ENCODE data around the gene SLITRK1. TPM values are rescaled to one million over a fixed set of nuclear protein-coding genes. Genes with fewer than 3 reads are reported as not detected.

Gene SLITRK1
- total RNA-seq, 2 donors from 2014 or later = not detected

DNA sequence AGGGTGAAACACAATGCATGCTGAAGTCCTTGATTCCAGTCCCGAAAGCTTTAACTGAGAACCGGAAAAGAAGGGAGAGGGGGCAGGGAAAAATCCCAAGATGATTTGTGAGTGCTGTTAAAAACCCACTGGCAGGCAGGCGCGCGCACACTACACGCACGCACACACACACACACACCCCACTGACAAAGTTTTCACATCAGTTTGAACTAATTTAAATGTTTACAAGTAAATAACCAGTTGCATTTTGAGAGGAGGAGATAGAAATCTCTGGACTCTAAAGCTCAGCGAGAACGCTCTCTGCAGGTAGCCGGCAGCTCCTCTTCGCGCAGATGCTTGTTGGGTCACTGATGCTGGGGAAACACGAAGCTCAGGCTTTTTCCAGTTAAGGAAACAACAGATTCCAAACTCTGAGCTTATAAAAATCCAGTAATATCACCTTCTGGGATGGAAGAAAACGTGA lies 818 bp upstream of the SLITRK1 start:
- intact Hi-C loops (cut with DNase I) = no loop called here
- Histone ChIP-seq H3K27ac (no peak overlapping the region), H3K9me3 (no peaks in the 10 kb centered on the region), H3K36me3 (no peaks in the 10 kb centered on the region), H3K4me1 (no peaks in the 10 kb centered on the region), H3K4me3 (no peak overlapping the region), H3K27me3 (no peaks in the 10 kb centered on the region), H3K9ac (ENCODE audit: low read depth in 2 of 2, low read length in 2 of 2) (no peak overlapping the region)
- TF ChIP-seq CTCF (IDR thresholded peaks at IDR 0.05) = no peak
- no peak for DNase-seq

GRCh38 chr13:83882606-83882959 lies 309 bp upstream of the SLITRK1 start:
- no peak overlapping the region for H3K27ac ChIP-seq
- no peak overlapping the region for H3K9ac ChIP-seq (ENCODE audit: low read depth in 2 of 2, low read length in 2 of 2)
- no peaks in the 10 kb centered on the region for H3K27me3 ChIP-seq
- H3K36me3 ChIP-seq = no peaks in the 10 kb centered on the region
- no peaks in the 10 kb centered on the region for H3K9me3 ChIP-seq
- DNase-seq = no peak
- H3K4me1 ChIP-seq = no peaks in the 10 kb centered on the region
- intact Hi-C loops (cut with DNase I) = no loop called here
- TF ChIP-seq CTCF (IDR thresholded peaks at IDR 0.05) = no peak
- H3K4me3 ChIP-seq = no peak overlapping the region

DNA sequence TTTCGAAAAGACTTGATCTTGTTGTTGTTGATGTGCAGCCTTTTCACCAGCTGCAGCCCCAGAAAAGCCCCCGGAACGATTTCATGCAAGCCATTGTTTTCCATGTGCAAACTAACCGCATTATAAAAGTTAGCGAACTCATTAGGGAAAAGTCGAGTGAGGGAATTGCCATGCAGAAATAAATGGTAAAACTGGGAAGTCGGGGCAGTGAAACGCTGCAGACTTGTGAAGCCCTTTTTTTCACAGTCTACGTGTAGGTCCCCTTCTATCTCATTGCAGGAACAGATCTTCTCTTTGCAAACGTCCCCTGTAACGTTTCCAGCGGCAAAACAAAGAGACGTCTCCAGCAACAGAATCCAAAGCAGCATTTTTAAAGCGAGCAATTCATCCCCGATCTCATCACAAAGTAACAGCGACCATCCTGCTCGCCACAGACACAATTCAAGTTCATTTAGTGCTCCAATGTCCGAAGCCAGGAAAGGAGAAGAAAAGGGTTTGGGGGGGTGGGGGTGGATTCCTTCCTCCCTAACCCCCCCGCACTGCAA lies 1.1 kb downstream of the SLITRK1 start:
- Histone ChIP-seq H3K36me3 (no peaks in the 10 kb centered on the region), H3K27me3 (no peaks in the 10 kb centered on the region), H3K27ac (no peak overlapping the region), H3K4me3 (no peak overlapping the region), H3K9me3 (no peaks in the 10 kb centered on the region), H3K9ac (ENCODE audit: low read depth in 2 of 2, low read length in 2 of 2) (no peak overlapping the region), H3K4me1 (no peaks in the 10 kb centered on the region)
- no peak for DNase-seq
- no peak for TF ChIP-seq CTCF (IDR thresholded peaks at IDR 0.05)
- intact Hi-C loops (cut with DNase I) = no loop called here

DNA sequence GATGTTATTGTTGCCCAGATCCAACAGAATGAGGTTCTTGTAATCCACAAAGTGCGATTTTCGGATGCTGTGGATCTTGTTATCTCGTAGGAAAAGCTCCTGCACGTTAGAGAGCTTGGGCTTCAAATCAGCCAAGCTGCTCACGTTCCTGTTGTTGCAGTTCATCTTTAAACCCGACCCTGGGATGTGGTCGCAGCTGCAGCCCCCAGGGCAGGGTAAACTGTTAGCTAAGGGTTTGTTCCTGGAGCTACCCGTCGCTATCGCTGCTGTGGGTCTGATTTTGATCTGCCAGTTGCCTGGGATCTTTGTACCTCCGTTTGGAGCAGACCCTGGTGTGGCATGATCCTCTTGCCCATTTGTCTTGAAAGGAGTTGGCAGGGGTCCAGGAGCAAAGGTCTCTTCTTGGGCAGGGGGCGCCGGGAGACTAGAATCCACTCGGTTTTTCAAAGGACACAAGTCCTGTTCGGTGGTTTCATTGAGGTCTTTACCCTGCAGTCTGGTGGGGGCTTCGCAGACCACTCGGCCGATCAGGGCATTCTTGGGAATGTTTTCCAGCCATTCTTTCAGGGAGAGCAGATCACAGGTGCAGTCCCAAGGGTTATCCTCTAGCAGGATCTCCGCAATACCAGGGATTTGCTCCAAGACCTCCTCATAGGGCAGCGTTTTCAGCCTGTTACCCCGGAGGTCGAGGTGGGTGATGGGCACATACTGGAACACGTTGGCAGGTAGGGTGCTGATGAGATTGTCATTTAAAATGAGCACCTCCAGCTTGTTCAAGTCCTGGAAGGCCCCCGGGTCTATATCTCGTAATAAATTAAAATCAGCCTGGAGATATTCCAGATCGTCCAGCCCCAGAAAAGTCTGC lies 1.8 kb downstream of the SLITRK1 start:
- Histone ChIP-seq H3K4me3 (no peak overlapping the region), H3K27ac (no peak overlapping the region), H3K9me3 (no peaks in the 10 kb centered on the region), H3K9ac (ENCODE audit: low read depth in 2 of 2, low read length in 2 of 2) (no peak overlapping the region), H3K36me3 (no peaks in the 10 kb centered on the region), H3K4me1 (no peaks in the 10 kb centered on the region), H3K27me3 (no peaks in the 10 kb centered on the region)
- no peak for DNase-seq
- TF ChIP-seq CTCF (IDR thresholded peaks at IDR 0.05) = no peak
- intact Hi-C loops (cut with DNase I) = no loop called here

- no peak for DNase-seq
- Histone ChIP-seq H3K36me3 (no peaks in the 10 kb centered on the region), H3K9me3 (no peaks in the 10 kb centered on the region), H3K27me3 (no peaks in the 10 kb centered on the region), H3K27ac (no peak overlapping the region), H3K4me1 (no peaks in the 10 kb centered on the region), H3K9ac (ENCODE audit: low read depth in 2 of 2, low read length in 2 of 2) (no peak overlapping the region), H3K4me3 (no peak overlapping the region)
- intact Hi-C loops (cut with DNase I) = no loop called here
- no peak for TF ChIP-seq CTCF (IDR thresholded peaks at IDR 0.05)
These were observed 2.7 kb downstream of the SLITRK1 start for GRCh38 chr13:83879431-83880171.
